NCI-H1105 (cell line): ENCODE results near the gene HOXC6.
"Not testable (repeated sequence)": the region's sequence is repeated elsewhere in the genome, so short reads cannot be mapped to it uniquely, and the experiment has no call there.

Experiments
- DNase-seq: peaks from one replicate; lab custom pipeline; 2025; lab: John Stamatoyannopoulos, UW

Gene HOXC6

GRCh38 chr12:54058128-54058768, 30.0 kb downstream of the HOXC6 start:
- no peak for DNase-seq

GRCh38 chr12:54059668-54060067, 31.4 kb downstream of the HOXC6 start:
- DNase-seq = no peak

- no peak for DNase-seq
These were observed 32.1 kb downstream of the HOXC6 start for GRCh38 chr12:54060174-54060974.

- no peak for DNase-seq
These were observed 32.9 kb downstream of the HOXC6 start for GRCh38 chr12:54060975-54061778.

GRCh38 chr12:54065677-54066076, 37.4 kb downstream of the HOXC6 start:
- no peak for DNase-seq

GRCh38 chr12:54066408-54066807, 38.2 kb downstream of the HOXC6 start:
- DNase-seq = no peak

- DNase-seq = no peak
These were observed 40.3 kb downstream of the HOXC6 start for GRCh38 chr12:54068418-54069070.

- DNase-seq = no peak
These were observed 43.7 kb downstream of the HOXC6 start for GRCh38 chr12:54071942-54072341.

GRCh38 chr12:54074308-54074707, 46.1 kb downstream of the HOXC6 start:
- DNase-seq = no peak

- no peak for DNase-seq
These were observed 47.2 kb downstream of the HOXC6 start for GRCh38 chr12:54075409-54075808.

- no peak for DNase-seq
These were observed 47.7 kb downstream of the HOXC6 start for GRCh38 chr12:54075974-54076373.

- DNase-seq = not testable (repeated sequence)
These were observed 49.6 kb downstream of the HOXC6 start for GRCh38 chr12:54077843-54078242.

GRCh38 chr12:54079115-54079514, 50.9 kb downstream of the HOXC6 start:
- DNase-seq = not testable (repeated sequence)
